Neuronal stem cell (in vitro differentiated cells): Measurements from ENCODE around the gene EMC1.

Source experiments
- DNase-seq: peaks from one replicate; pipeline ENCODE4 v3.0.0-alpha.2; 2013; ENCODE audit warnings: low spot score
- H2AFZ ChIP-seq: one replicate; pipeline ENCODE4 v1.6.1; 2013; ENCODE audit warnings: mild to moderate bottlenecking, low read length, inconsistent platforms
- H2AK5ac ChIP-seq: 2 replicates; pipeline ENCODE4 v1.6.1; 2013; ENCODE audit warnings: low read depth, mild to moderate bottlenecking, inconsistent platforms, low read length, moderate library complexity, mixed read lengths
- H2BK120ac ChIP-seq: 2 replicates; pipeline ENCODE4 v1.6.1; 2013; ENCODE audit warnings: low read depth, mild to moderate bottlenecking, inconsistent platforms, low read length, moderate library complexity, mixed read lengths
- H2BK12ac ChIP-seq: one replicate; pipeline ENCODE4 v1.6.1; 2013; ENCODE audit warnings: low read length, inconsistent platforms
- H2BK15ac ChIP-seq: 2 replicates; pipeline ENCODE4 v1.6.1; 2013; ENCODE audit warnings: mild to moderate bottlenecking, low read length, inconsistent platforms, mixed read lengths
- H2BK5ac ChIP-seq: one replicate; pipeline ENCODE4 v1.6.1; 2013; ENCODE audit warnings: inconsistent platforms, mild to moderate bottlenecking, low read length, moderate library complexity
- H3K14ac ChIP-seq: one replicate; pipeline ENCODE4 v1.6.1; 2013; ENCODE audit warnings: low read length, inconsistent platforms
- H3K18ac ChIP-seq: 2 replicates; pipeline ENCODE4 v1.6.1; 2013; ENCODE audit warnings: low read length, inconsistent platforms
- H3K23ac ChIP-seq: 2 replicates; pipeline ENCODE4 v1.6.1; 2013; ENCODE audit warnings: low read depth, mild to moderate bottlenecking, mixed read lengths, low read length, inconsistent platforms; ENCODE audit not compliant: poor library complexity
- H3K27ac ChIP-seq: replicated peaks from 3 replicates; pipeline ENCODE4 v1.5.1; 2013; ENCODE audit warnings: low read length, inconsistent platforms
- H3K27me3 ChIP-seq, 3 experiments: 2 replicates each; pipeline ENCODE4 v1.6.1; 2013; ENCODE audit warnings: low read length in 3 of 3, mild to moderate bottlenecking in 2 of 3, inconsistent platforms in 1 of 3, low read depth in 1 of 3, mixed read lengths in 1 of 3, moderate library complexity in 1 of 3; ENCODE audit not compliant: control insufficient read depth in 3 of 3, insufficient read depth in 3 of 3
- H3K36me3 ChIP-seq, 2 donors: replicated peaks in 1 of 2; 2 replicates each; pipeline ENCODE4 v1.6.1; 2013; ENCODE audit warnings: low read length in 2 of 2; ENCODE audit not compliant: control insufficient read depth in 2 of 2, insufficient read depth in 2 of 2
- H3K4ac ChIP-seq: 2 replicates; pipeline ENCODE4 v1.6.1; 2013; ENCODE audit warnings: inconsistent platforms, mild to moderate bottlenecking, low read length, moderate library complexity
- H3K4me1 ChIP-seq, 2 donors: 1 replicate in 1 of 2; 2 replicates in 1 of 2; pipeline ENCODE4 v1.6.1; 2013; ENCODE audit warnings: low read length in 2 of 2, low read depth in 1 of 2; ENCODE audit not compliant: control insufficient read depth in 2 of 2, insufficient read depth in 1 of 2
- H3K4me2 ChIP-seq: one replicate; pipeline ENCODE4 v1.6.1; 2013; ENCODE audit warnings: mild to moderate bottlenecking, low read length, inconsistent platforms; ENCODE audit not compliant: insufficient read depth, poor library complexity, severe bottlenecking
- H3K4me3 ChIP-seq, 2 donors: 2 replicates each; pipeline ENCODE4 v1.5.1; 2013; ENCODE audit warnings: low read length in 2 of 2, mild to moderate bottlenecking in 2 of 2, inconsistent platforms in 1 of 2, moderate library complexity in 1 of 2
- H3K79me1 ChIP-seq: one replicate; pipeline ENCODE4 v1.6.1; 2013; ENCODE audit warnings: low read depth, mild to moderate bottlenecking, inconsistent platforms, low read length, moderate library complexity
- H3K9ac ChIP-seq: one replicate; pipeline ENCODE4 v1.6.1; 2013; ENCODE audit warnings: mild to moderate bottlenecking, low read depth, low read length, inconsistent platforms; ENCODE audit not compliant: poor library complexity
- H3K9me3 ChIP-seq, 2 donors: replicated peaks in 1 of 2; 2 replicates each; pipeline versions ENCODE3 to v1.6.1; 2013; ENCODE audit warnings: low read length in 2 of 2, mild to moderate bottlenecking in 2 of 2, inconsistent platforms in 1 of 2, low read depth in 1 of 2, mixed read lengths in 1 of 2, moderate library complexity in 1 of 2; ENCODE audit not compliant: control insufficient read depth in 2 of 2, insufficient read depth in 1 of 2
- H4K8ac ChIP-seq: one replicate; pipeline ENCODE4 v1.6.1; 2013; ENCODE audit warnings: low read depth, mild to moderate bottlenecking, inconsistent platforms, low read length, moderate library complexity
- H4K91ac ChIP-seq: one replicate; pipeline ENCODE4 v1.6.1; 2013; ENCODE audit warnings: low read length, low read depth, mild to moderate bottlenecking, inconsistent platforms; ENCODE audit not compliant: poor library complexity
- WGBS, 2 donors: extraction: QIAGEN DNeasy Blood & Tissue Kit; methylation state at CpG; one replicate each; pipeline ENCODE4 v1.1.7; 2013; ENCODE audit warnings: missing lambda C conversion rate in 2 of 2, mixed read lengths in 1 of 2; ENCODE audit not compliant: insufficient read length in 2 of 2, insufficient replicate concordance in 1 of 2; ENCODE audit errors: extremely low coverage in 2 of 2; 5-methylcytosine and 5-hydroxymethylcytosine counted together

EMC1 gene

GRCh38 chr1:19229229-19229628, 22.1 kb downstream of the EMC1 start:
- Histone ChIP-seq H2AFZ (no peak overlapping the region), H2BK12ac (no peak overlapping the region), H3K4me1 (no peaks in the 10 kb centered on the region), H3K27me3 (no peaks in the 10 kb centered on the region), H3K4ac (no peak overlapping the region), H3K14ac (no peak overlapping the region), H3K4me3 (no peak overlapping the region), H4K91ac (no peak overlapping the region), H3K9me3 (no peaks in the 10 kb centered on the region), H3K18ac (no peak overlapping the region), H2BK15ac (no peak overlapping the region), H2BK5ac (no peak overlapping the region), H3K23ac (no peak overlapping the region), H3K4me2 (no peak overlapping the region), H3K79me1 (no peaks in the 10 kb centered on the region), H2AK5ac (no peak overlapping the region), H2BK120ac (no peak overlapping the region), H3K9ac (no peak overlapping the region), H3K27ac (no peak overlapping the region), H3K36me3 (peaks cover 54 to 94% of the 10 kb centered on the region in 2 donors), H4K8ac (no peak overlapping the region)
- no peak for DNase-seq
- WGBS, 2 donors: no CpG with 5 or more reads among the region's 3 CpGs

DNA sequence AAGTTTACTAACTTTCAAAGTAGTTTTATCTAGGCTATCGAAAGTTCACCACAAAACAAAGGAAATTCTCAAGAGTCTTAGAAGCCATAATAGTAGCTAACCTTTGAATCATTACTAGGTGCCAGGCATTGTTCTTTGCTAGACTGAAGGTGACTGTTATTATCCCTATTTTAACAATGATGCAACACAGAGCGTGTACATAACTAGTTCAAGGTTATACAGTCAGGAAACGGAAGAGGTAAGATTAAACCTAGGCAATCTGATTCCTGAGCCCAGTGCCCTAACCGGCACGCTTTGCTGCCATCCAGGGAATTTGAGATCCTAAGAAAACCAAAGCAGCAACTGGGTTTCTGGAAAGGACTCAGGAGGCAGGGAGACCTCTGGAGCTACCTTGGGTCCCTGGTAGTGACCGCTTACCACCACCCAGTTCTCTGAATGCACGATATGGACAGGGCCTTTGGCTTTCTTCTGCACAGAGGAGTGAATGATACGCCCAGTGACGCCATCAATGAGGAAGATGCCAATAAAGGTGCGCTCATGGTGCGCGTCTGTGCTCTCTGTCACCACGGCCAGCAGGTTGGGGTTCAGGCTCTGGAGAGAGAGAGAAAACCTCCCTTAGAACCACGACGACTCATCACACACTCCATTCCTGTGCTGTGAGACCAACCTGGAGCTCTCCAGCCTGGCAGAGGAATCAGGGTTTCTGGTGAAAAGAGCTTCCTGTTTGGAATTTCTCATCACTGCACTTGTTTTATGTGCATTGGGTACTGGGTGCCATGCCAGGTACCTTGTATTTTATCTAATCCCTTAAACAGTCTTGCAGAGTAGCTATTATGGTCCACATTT, 28.1 kb downstream of the EMC1 start:
- WGBS, 2 donors: no CpG with 5 or more reads among the region's 15 CpGs
- no peak overlapping the region for H2AK5ac ChIP-seq
- H4K8ac ChIP-seq: no peak overlapping the region
- no peak overlapping the region for H4K91ac ChIP-seq
- no peak overlapping the region for H3K4me2 ChIP-seq
- H2BK15ac ChIP-seq: no peak overlapping the region
- H3K27me3 ChIP-seq: no peaks in the 10 kb centered on the region
- H3K36me3 ChIP-seq: peaks cover 52 to 96% of the 10 kb centered on the region in 2 donors
- H3K23ac ChIP-seq: no peak overlapping the region
- H3K79me1 ChIP-seq: peaks cover 4% of the 10 kb centered on the region
- H2BK120ac ChIP-seq: no peak overlapping the region
- no peak overlapping the region for H3K9ac ChIP-seq
- H3K14ac ChIP-seq: no peak overlapping the region
- H2BK12ac ChIP-seq: no peak overlapping the region
- no peak for DNase-seq
- no peak overlapping the region for H2BK5ac ChIP-seq
- no peaks in the 10 kb centered on the region for H3K9me3 ChIP-seq
- H3K18ac ChIP-seq: no peak overlapping the region
- no peak overlapping the region for H3K27ac ChIP-seq
- no peak overlapping the region for H3K4me3 ChIP-seq
- H3K4ac ChIP-seq: no peak overlapping the region
- no peak overlapping the region for H2AFZ ChIP-seq
- H3K4me1 ChIP-seq: no peaks in the 10 kb centered on the region

DNA sequence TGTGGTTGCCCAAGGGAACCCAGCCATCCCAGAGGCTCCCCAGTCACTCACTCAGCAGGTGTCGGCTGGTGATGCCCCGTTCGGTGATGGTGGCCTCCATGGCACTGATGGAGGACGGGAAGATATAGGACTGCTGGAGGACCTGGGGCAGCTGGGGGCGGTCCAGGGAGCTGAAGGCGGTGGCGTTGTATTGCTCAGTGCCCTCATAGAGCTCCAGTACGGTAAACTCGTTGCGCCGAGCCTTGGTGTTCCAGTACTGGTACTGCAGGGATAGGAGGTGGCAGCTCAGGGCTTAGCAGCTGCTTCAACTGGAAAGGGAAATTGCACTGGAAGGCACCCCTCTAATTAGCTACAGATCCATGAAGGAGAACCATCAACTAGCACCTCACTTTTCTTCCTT, 28.8 kb downstream of the EMC1 start:
- H2BK5ac ChIP-seq: no peak overlapping the region

DNA sequence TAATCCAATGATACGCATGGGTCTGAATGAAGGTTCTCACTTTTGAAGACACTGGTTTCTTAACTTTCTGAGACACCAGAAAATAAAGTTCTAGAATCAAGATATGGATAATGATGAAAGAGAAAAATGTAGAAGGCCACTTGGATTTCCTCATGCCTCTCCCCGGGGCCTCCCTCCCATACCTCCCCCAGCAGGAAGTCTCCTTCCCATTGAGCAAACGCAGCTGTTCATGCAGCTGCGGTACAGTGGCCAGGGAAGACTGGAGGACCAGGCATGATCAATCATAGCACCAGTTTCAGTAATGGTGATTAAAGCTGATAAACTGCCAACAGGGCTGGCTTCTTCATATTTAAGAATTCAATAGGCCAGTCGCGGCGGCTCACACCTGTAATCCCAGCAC, 30.3 kb downstream of the EMC1 start:
- H4K91ac ChIP-seq: no peak overlapping the region
- no peak overlapping the region for H3K9ac ChIP-seq
- H3K14ac ChIP-seq: no peak overlapping the region
- no peak overlapping the region for H3K27ac ChIP-seq
- H2BK15ac ChIP-seq: no peak overlapping the region
- no peaks in the 10 kb centered on the region for H3K27me3 ChIP-seq
- H2BK5ac ChIP-seq: no peak overlapping the region
- DNase-seq: no peak
- H3K4ac ChIP-seq: no peak overlapping the region
- no peak overlapping the region for H2AFZ ChIP-seq
- H2BK120ac ChIP-seq: no peak overlapping the region
- H2BK12ac ChIP-seq: no peak overlapping the region
- no peaks in the 10 kb centered on the region for H3K4me1 ChIP-seq
- peaks cover 45 to 100% of the 10 kb centered on the region in 2 donors for H3K36me3 ChIP-seq
- H2AK5ac ChIP-seq: no peak overlapping the region
- no peak overlapping the region for H4K8ac ChIP-seq
- no peak overlapping the region for H3K18ac ChIP-seq
- H3K79me1 ChIP-seq: peaks cover 4% of the 10 kb centered on the region
- no peak overlapping the region for H3K4me2 ChIP-seq
- no peaks in the 10 kb centered on the region for H3K9me3 ChIP-seq
- no peak overlapping the region for H3K4me3 ChIP-seq
- WGBS, 2 donors: no CpG with 5 or more reads among the region's 7 CpGs
- H3K23ac ChIP-seq: no peak overlapping the region

More for the DNA sequence above, 28.8 kb downstream of the EMC1 start:
- Histone ChIP-seq H2BK120ac (no peak overlapping the region), H3K23ac (no peak overlapping the region), H3K9me3 (no peaks in the 10 kb centered on the region), H2BK15ac (no peak overlapping the region), H3K18ac (no peak overlapping the region), H3K36me3 (peaks cover 54 to 97% of the 10 kb centered on the region in 2 donors), H3K4ac (no peak overlapping the region), H3K14ac (no peak overlapping the region), H3K27ac (no peak overlapping the region), H3K4me2 (no peak overlapping the region), H2BK12ac (no peak overlapping the region), H2AK5ac (no peak overlapping the region), H3K9ac (no peak overlapping the region), H3K79me1 (peaks cover 4% of the 10 kb centered on the region), H4K8ac (no peak overlapping the region), H3K27me3 (no peaks in the 10 kb centered on the region), H4K91ac (no peak overlapping the region), H2AFZ (no peak overlapping the region), H3K4me3 (no peak overlapping the region), H3K4me1 (no peaks in the 10 kb centered on the region)
- WGBS, 2 donors: no CpG with 5 or more reads among the region's 11 CpGs
- no peak for DNase-seq
